ENCODE measurements around the gene NLRP8. TPM values are rescaled to one million over a fixed set of nuclear protein-coding genes. Genes with fewer than 3 reads are reported as not detected.
"Not testable (repeated sequence)": the region's sequence is repeated elsewhere in the genome, so short reads cannot be mapped to it uniquely, and the experiment has no call there.

The NLRP8 gene
- total RNA-seq, 1 donor from 2014 or later: not detected

DNA sequence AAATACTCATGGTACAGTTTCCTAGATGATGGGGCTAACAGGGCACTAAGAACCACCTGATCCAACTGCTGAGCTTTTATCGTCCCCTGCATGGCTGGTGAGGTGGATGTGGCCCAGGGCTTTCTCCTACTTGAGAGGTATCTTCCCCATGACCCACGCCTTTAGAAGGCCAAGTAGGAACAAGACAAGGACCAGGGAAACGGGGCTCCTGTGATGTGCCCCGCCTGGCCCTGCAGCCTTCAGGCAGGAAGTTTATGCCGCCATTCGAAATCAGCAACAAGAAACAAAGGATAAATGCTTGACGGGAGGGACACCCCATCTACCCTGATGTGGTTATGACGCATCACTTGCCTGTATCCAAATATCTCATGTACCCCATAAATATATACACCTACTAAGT, 19.6 kb upstream of the NLRP8 start:
- Histone ChIP-seq H3K36me3 (ENCODE audit: control insufficient read depth in 3 of 3, insufficient read depth in 3 of 3, low read length in 3 of 3) (no peaks in the 10 kb centered on the region), H3K27ac (ENCODE audit: low read depth, low read length) (no peak overlapping the region), H3K9me3 (ENCODE audit: control insufficient read depth in 3 of 3, low read length in 3 of 3) (peaks cover 0 to 5% (median 5%) of the 10 kb centered on the region in 3 donors), H3K27me3 (ENCODE audit: control insufficient read depth in 3 of 3, insufficient read depth in 3 of 3, low read length in 3 of 3) (no peaks in the 10 kb centered on the region), H3K4me3 (ENCODE audit: low read length in 3 of 3) (no peak overlapping the region), H3K4me1 (ENCODE audit: control insufficient read depth in 3 of 3, insufficient read depth in 3 of 3, low read length in 3 of 3) (no peaks in the 10 kb centered on the region), H3K9ac (ENCODE audit: low read depth in 1 of 3, low read length in 3 of 3) (no peak overlapping the region)

- H3K36me3 ChIP-seq (ENCODE audit: control insufficient read depth in 3 of 3, insufficient read depth in 3 of 3, low read length in 3 of 3); H3K4me3 ChIP-seq (ENCODE audit: low read length in 3 of 3); H3K27me3 ChIP-seq (ENCODE audit: control insufficient read depth in 3 of 3, insufficient read depth in 3 of 3, low read length in 3 of 3); H3K27ac ChIP-seq (ENCODE audit: low read depth, low read length); H3K9me3 ChIP-seq (ENCODE audit: control insufficient read depth in 3 of 3, low read length in 3 of 3); H3K4me1 ChIP-seq (ENCODE audit: control insufficient read depth in 3 of 3, insufficient read depth in 3 of 3, low read length in 3 of 3); H3K9ac ChIP-seq (ENCODE audit: low read depth in 1 of 3, low read length in 3 of 3): not testable (repeated sequence)
These were observed 18.4 kb upstream of the NLRP8 start for GRCh38 chr19:55929258-55929657.

DNA sequence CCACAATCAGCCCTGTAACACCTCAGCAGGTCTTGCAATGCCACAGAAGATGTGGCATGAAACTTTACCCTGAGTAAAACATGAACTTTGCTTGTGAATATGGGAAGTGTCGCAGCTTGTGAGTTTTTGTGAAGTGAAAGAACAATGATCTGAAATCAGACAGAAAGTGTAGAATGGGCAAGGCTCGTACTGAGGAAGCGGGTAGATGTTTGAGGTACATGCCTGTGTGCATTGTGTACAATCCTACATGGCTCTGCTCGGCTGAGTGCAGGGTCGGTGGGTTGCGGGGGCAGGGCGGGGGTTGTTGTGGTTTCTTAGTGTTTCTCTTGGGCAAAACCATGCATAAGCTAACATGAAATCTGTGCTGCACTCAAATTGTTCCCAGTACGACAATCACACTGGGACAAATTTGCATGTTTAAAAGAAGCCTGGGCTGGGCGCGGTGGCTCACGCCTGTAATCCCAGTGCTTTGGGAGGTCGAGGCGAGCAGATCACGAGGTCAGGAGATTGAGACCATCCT, 16.6 kb upstream of the NLRP8 start:
- Histone ChIP-seq H3K9me3 (ENCODE audit: control insufficient read depth in 3 of 3, low read length in 3 of 3) (no peaks in the 10 kb centered on the region), H3K4me1 (ENCODE audit: control insufficient read depth in 3 of 3, insufficient read depth in 3 of 3, low read length in 3 of 3) (no peaks in the 10 kb centered on the region), H3K4me3 (ENCODE audit: low read length in 3 of 3) (no peak overlapping the region), H3K27ac (ENCODE audit: low read depth, low read length) (no peak overlapping the region), H3K9ac (ENCODE audit: low read depth in 1 of 3, low read length in 3 of 3) (no peak overlapping the region), H3K36me3 (ENCODE audit: control insufficient read depth in 3 of 3, insufficient read depth in 3 of 3, low read length in 3 of 3) (no peaks in the 10 kb centered on the region), H3K27me3 (ENCODE audit: control insufficient read depth in 3 of 3, insufficient read depth in 3 of 3, low read length in 3 of 3) (no peaks in the 10 kb centered on the region)

DNA sequence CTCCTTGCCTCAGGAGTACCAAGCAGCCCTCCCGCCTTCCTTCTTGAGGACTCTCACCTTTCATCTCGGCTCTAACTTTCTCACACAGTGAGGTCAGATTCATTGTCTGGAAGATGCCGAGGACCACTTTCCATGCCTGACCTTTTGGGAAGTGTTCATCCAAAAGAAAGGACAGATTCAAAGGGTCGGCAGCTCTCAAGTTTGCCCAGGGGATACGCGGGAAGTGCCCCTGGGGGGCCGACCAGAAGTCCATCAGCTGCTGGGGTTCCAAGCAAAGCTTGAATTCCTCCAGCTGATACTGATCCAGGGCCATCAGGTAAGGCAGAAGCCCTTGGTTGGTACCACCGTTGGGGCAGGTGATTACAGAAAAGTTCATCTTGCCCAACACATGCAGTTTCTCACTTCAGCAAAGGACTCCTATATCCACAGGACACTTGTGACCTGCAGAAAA, 15.7 kb upstream of the NLRP8 start, which contains the start of gene NLRP13:
TSS of gene NLRP13 (minus strand) at position 401 of the 451 bp plus-strand sequence. CDS start at position 376, 25 bp downstream.
- Histone ChIP-seq H3K9me3 (ENCODE audit: control insufficient read depth in 3 of 3, low read length in 3 of 3) (no peaks in the 10 kb centered on the region), H3K27me3 (ENCODE audit: control insufficient read depth in 3 of 3, insufficient read depth in 3 of 3, low read length in 3 of 3) (no peaks in the 10 kb centered on the region), H3K4me3 (ENCODE audit: low read length in 3 of 3) (no peak within 1 kb of the TSS), H3K9ac (ENCODE audit: low read depth in 1 of 3, low read length in 3 of 3) (no peak within 1 kb of the TSS), H3K27ac (ENCODE audit: low read depth, low read length) (no peak within 1 kb of the TSS), H3K4me1 (ENCODE audit: control insufficient read depth in 3 of 3, insufficient read depth in 3 of 3, low read length in 3 of 3) (no peaks in the 10 kb centered on the region), H3K36me3 (ENCODE audit: control insufficient read depth in 3 of 3, insufficient read depth in 3 of 3, low read length in 3 of 3) (no peaks in the 10 kb centered on the region)

GRCh38 chr19:55935206-55935605, 12.4 kb upstream of the NLRP8 start:
- Histone ChIP-seq H3K27ac (ENCODE audit: low read depth, low read length) (no peak overlapping the region), H3K9me3 (ENCODE audit: control insufficient read depth in 3 of 3, low read length in 3 of 3) (peaks cover 0 to 4% (median 0%) of the 10 kb centered on the region in 3 donors), H3K4me1 (ENCODE audit: control insufficient read depth in 3 of 3, insufficient read depth in 3 of 3, low read length in 3 of 3) (no peaks in the 10 kb centered on the region), H3K36me3 (ENCODE audit: control insufficient read depth in 3 of 3, insufficient read depth in 3 of 3, low read length in 3 of 3) (no peaks in the 10 kb centered on the region), H3K9ac (ENCODE audit: low read depth in 1 of 3, low read length in 3 of 3) (no peak overlapping the region), H3K27me3 (ENCODE audit: control insufficient read depth in 3 of 3, insufficient read depth in 3 of 3, low read length in 3 of 3) (no peaks in the 10 kb centered on the region), H3K4me3 (ENCODE audit: low read length in 3 of 3) (no peak overlapping the region)

- Histone ChIP-seq H3K27ac (ENCODE audit: low read depth, low read length) (no peak overlapping the region), H3K36me3 (ENCODE audit: control insufficient read depth in 3 of 3, insufficient read depth in 3 of 3, low read length in 3 of 3) (no peaks in the 10 kb centered on the region), H3K4me3 (ENCODE audit: low read length in 3 of 3) (no peak overlapping the region), H3K9me3 (ENCODE audit: control insufficient read depth in 3 of 3, low read length in 3 of 3) (peaks cover 0 to 5% (median 0%) of the 10 kb centered on the region in 3 donors), H3K9ac (ENCODE audit: low read depth in 1 of 3, low read length in 3 of 3) (no peak overlapping the region), H3K4me1 (ENCODE audit: control insufficient read depth in 3 of 3, insufficient read depth in 3 of 3, low read length in 3 of 3) (no peaks in the 10 kb centered on the region), H3K27me3 (ENCODE audit: control insufficient read depth in 3 of 3, insufficient read depth in 3 of 3, low read length in 3 of 3) (no peaks in the 10 kb centered on the region)
These were observed 8.4 kb upstream of the NLRP8 start for GRCh38 chr19:55939206-55939605.

GRCh38 chr19:55940306-55940705, 7.3 kb upstream of the NLRP8 start:
- Histone ChIP-seq H3K36me3 (ENCODE audit: control insufficient read depth in 3 of 3, insufficient read depth in 3 of 3, low read length in 3 of 3) (no peaks in the 10 kb centered on the region), H3K27ac (ENCODE audit: low read depth, low read length) (no peak overlapping the region), H3K9ac (ENCODE audit: low read depth in 1 of 3, low read length in 3 of 3) (no peak overlapping the region), H3K9me3 (ENCODE audit: control insufficient read depth in 3 of 3, low read length in 3 of 3) (peaks cover 0 to 5% (median 0%) of the 10 kb centered on the region in 3 donors), H3K4me3 (ENCODE audit: low read length in 3 of 3) (no peak overlapping the region), H3K4me1 (ENCODE audit: control insufficient read depth in 3 of 3, insufficient read depth in 3 of 3, low read length in 3 of 3) (no peaks in the 10 kb centered on the region), H3K27me3 (ENCODE audit: control insufficient read depth in 3 of 3, insufficient read depth in 3 of 3, low read length in 3 of 3) (no peaks in the 10 kb centered on the region)

DNA sequence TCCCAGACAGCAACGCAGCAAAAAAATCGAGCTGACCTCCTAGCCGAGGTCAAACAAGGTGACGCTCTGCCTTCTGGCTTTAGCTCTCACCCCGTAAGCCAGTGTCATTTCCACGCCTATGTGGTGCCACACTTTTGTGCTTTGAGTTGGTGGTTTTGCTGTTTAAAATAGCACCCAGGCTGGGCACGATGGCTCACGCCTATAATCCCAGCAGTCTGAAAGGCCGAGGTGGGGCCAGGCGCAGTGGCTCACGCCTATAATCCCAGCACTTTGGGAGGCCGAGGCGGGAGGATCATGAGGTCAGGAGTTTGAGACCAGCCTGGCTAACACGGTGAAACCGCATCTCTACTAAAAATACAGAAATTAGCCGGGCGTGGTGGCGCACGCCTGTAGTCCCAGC, 2.9 kb downstream of the NLRP8 start:
- not testable (repeated sequence) for H3K27ac ChIP-seq (ENCODE audit: low read depth, low read length); H3K27me3 ChIP-seq (ENCODE audit: control insufficient read depth in 3 of 3, insufficient read depth in 3 of 3, low read length in 3 of 3); H3K9ac ChIP-seq (ENCODE audit: low read depth in 1 of 3, low read length in 3 of 3); H3K9me3 ChIP-seq (ENCODE audit: control insufficient read depth in 3 of 3, low read length in 3 of 3); H3K36me3 ChIP-seq (ENCODE audit: control insufficient read depth in 3 of 3, insufficient read depth in 3 of 3, low read length in 3 of 3); H3K4me3 ChIP-seq (ENCODE audit: low read length in 3 of 3); H3K4me1 ChIP-seq (ENCODE audit: control insufficient read depth in 3 of 3, insufficient read depth in 3 of 3, low read length in 3 of 3)

DNA sequence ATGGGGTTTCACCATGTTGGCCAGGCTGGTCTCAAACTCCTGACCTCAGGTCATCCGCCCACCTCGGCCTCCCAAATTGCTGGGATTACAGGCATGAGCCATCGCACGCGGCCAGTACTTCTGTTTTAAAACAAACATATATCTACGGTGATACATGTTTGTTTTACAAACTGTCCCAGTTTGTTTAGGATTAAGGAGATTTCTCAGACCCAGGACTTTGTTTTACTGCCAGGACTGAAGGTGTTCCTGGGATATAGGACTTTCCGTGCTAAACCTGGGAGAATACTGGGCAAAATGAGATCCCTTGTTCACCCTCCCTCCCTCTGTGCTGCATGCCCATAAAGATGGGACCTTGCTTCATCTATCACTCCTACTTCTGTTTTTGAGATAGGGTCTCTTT, 8.8 kb downstream of the NLRP8 start:
- Histone ChIP-seq H3K27me3 (ENCODE audit: control insufficient read depth in 3 of 3, insufficient read depth in 3 of 3, low read length in 3 of 3) (no peaks in the 10 kb centered on the region), H3K4me3 (ENCODE audit: low read length in 3 of 3) (no peak overlapping the region), H3K4me1 (ENCODE audit: control insufficient read depth in 3 of 3, insufficient read depth in 3 of 3, low read length in 3 of 3) (no peaks in the 10 kb centered on the region), H3K9ac (ENCODE audit: low read depth in 1 of 3, low read length in 3 of 3) (no peak overlapping the region), H3K9me3 (ENCODE audit: control insufficient read depth in 3 of 3, low read length in 3 of 3) (peaks cover 0 to 2% (median 0%) of the 10 kb centered on the region in 3 donors), H3K36me3 (ENCODE audit: control insufficient read depth in 3 of 3, insufficient read depth in 3 of 3, low read length in 3 of 3) (no peaks in the 10 kb centered on the region), H3K27ac (ENCODE audit: low read depth, low read length) (no peak overlapping the region)

GRCh38 chr19:55958356-55958755, 10.7 kb downstream of the NLRP8 start:
- H3K36me3 ChIP-seq (ENCODE audit: control insufficient read depth in 3 of 3, insufficient read depth in 3 of 3, low read length in 3 of 3): no peaks in the 10 kb centered on the region
- no peak overlapping the region for H3K4me3 ChIP-seq (ENCODE audit: low read length in 3 of 3)
- peaks cover 0 to 2% (median 0%) of the 10 kb centered on the region in 3 donors for H3K9me3 ChIP-seq (ENCODE audit: control insufficient read depth in 3 of 3, low read length in 3 of 3)
- H3K4me1 ChIP-seq (ENCODE audit: control insufficient read depth in 3 of 3, insufficient read depth in 3 of 3, low read length in 3 of 3): no peaks in the 10 kb centered on the region
- H3K9ac ChIP-seq (ENCODE audit: low read depth in 1 of 3, low read length in 3 of 3): no peak overlapping the region
- no peaks in the 10 kb centered on the region for H3K27me3 ChIP-seq (ENCODE audit: control insufficient read depth in 3 of 3, insufficient read depth in 3 of 3, low read length in 3 of 3)
- H3K27ac ChIP-seq (ENCODE audit: low read depth, low read length): no peak overlapping the region

Data from skeletal muscle tissue (tissue), 4 donors.